ENCODE measurements around the gene MYO7B. TPM values are rescaled to one million over a fixed set of nuclear protein-coding genes. Genes with fewer than 3 reads are reported as not detected.

Gene MYO7B
- total RNA-seq, 6 experiments from 2014 or later, result 0.74 to 1.3 (median 0.98) TPM

GRCh38 chr2:127558911-127559310, 23.4 kb downstream of the MYO7B start:
- no peaks in the 10 kb centered on the region for H3K4me1 Mint-ChIP-seq (ENCODE audit: low read depth)
- H3K27ac Mint-ChIP-seq, result no peak overlapping the region
- no peak for TF ChIP-seq CTCF (IDR thresholded peaks at IDR 0.05)
- DNase-seq, result no peak
- peaks cover 7% of the 10 kb centered on the region; the same call in 1 of the 2 replicates for H3K9me3 Mint-ChIP-seq
- peaks cover 14% of the 10 kb centered on the region for H3K36me3 Mint-ChIP-seq (ENCODE audit: low read depth)
- no peak overlapping the region for H3K4me3 Mint-ChIP-seq
- H3K27me3 Mint-ChIP-seq (ENCODE audit: insufficient read depth), result peaks cover 39% of the 10 kb centered on the region

- DNase-seq, result no peak
- peaks cover 14% of the 10 kb centered on the region for H3K36me3 Mint-ChIP-seq (ENCODE audit: low read depth)
- no peak overlapping the region for H3K27ac Mint-ChIP-seq
- H3K27me3 Mint-ChIP-seq (ENCODE audit: insufficient read depth), result peaks cover 44% of the 10 kb centered on the region
- H3K4me1 Mint-ChIP-seq (ENCODE audit: low read depth), result no peaks in the 10 kb centered on the region
- H3K4me3 Mint-ChIP-seq, result no peak overlapping the region
- H3K9me3 Mint-ChIP-seq, result peaks cover 7% of the 10 kb centered on the region; the same call in 1 of the 2 replicates
- TF ChIP-seq CTCF (IDR thresholded peaks at IDR 0.05), result no peak
Observed at GRCh38 chr2:127559454-127559853, 24.0 kb downstream of the MYO7B start.

GRCh38 chr2:127560201-127560930, 24.9 kb downstream of the MYO7B start:
- no peak for DNase-seq
- Mint-ChIP-seq H3K4me3 (no peak overlapping the region), H3K27me3 (ENCODE audit: insufficient read depth) (peaks cover 46% of the 10 kb centered on the region), H3K4me1 (ENCODE audit: low read depth) (no peaks in the 10 kb centered on the region), H3K9me3 (peaks cover 7% of the 10 kb centered on the region; the same call in 1 of the 2 replicates), H3K36me3 (ENCODE audit: low read depth) (peaks cover 14% of the 10 kb centered on the region), H3K27ac (no peak overlapping the region)
- no peak for TF ChIP-seq CTCF (IDR thresholded peaks at IDR 0.05)

GRCh38 chr2:127560931-127561280, 25.4 kb downstream of the MYO7B start:
- Mint-ChIP-seq H3K4me3 (no peak overlapping the region), H3K4me1 (ENCODE audit: low read depth) (no peaks in the 10 kb centered on the region), H3K27me3 (ENCODE audit: insufficient read depth) (peaks cover 44% of the 10 kb centered on the region), H3K9me3 (peaks cover 7% of the 10 kb centered on the region; the same call in 1 of the 2 replicates), H3K36me3 (ENCODE audit: low read depth) (peaks cover 14% of the 10 kb centered on the region), H3K27ac (no peak overlapping the region)
- DNase-seq, result no peak
- TF ChIP-seq CTCF (IDR thresholded peaks at IDR 0.05), result no peak

- DNase-seq, result no peak
- H3K4me3 Mint-ChIP-seq, result no peak overlapping the region
- peaks cover 14% of the 10 kb centered on the region for H3K36me3 Mint-ChIP-seq (ENCODE audit: low read depth)
- peaks cover 41% of the 10 kb centered on the region for H3K27me3 Mint-ChIP-seq (ENCODE audit: insufficient read depth)
- no peaks in the 10 kb centered on the region for H3K4me1 Mint-ChIP-seq (ENCODE audit: low read depth)
- peaks cover 5% of the 10 kb centered on the region; the same call in 1 of the 2 replicates for H3K9me3 Mint-ChIP-seq
- no peak for TF ChIP-seq CTCF (IDR thresholded peaks at IDR 0.05)
- no peak overlapping the region for H3K27ac Mint-ChIP-seq
Observed at GRCh38 chr2:127561371-127561770, 25.9 kb downstream of the MYO7B start.

All from HFFc6 (cell line).